Mononuclear cell (primary cell): ENCODE data around the gene S100A8. TPM values are rescaled to one million over a fixed set of nuclear protein-coding genes. Genes with fewer than 3 reads are reported as not detected.
"Not testable (repeated sequence)": the region's sequence is repeated elsewhere in the genome, so short reads cannot be mapped to it uniquely, and the experiment has no call there.

ENCODE experiments used
- H3K27me3 ChIP-seq: 2 replicates; pipeline ENCODE4 v1.6.0; 2011; ENCODE audit warnings: low read length, control low read depth; ENCODE audit not compliant: insufficient read depth
- H3K4me1 ChIP-seq: 2 replicates; pipeline ENCODE4 v1.5.1; 2011; ENCODE audit warnings: mild to moderate bottlenecking, low read length, control low read depth; ENCODE audit not compliant: insufficient read depth
- H3K4me3 ChIP-seq: 2 replicates; pipeline ENCODE4 v1.5.1; 2011; ENCODE audit warnings: mild to moderate bottlenecking, low read length, moderate library complexity
- H3K9me3 ChIP-seq: 2 replicates; pipeline ENCODE4 v1.5.1; 2011; ENCODE audit warnings: low read depth, mild to moderate bottlenecking, control low read depth, low read length
- total RNA-seq: library from RNA; depleted of rRNA; stranded (reverse); fragments of >200 nt; gene quantifications from one replicate; pipeline ENCODE4 v1.2.3, GENCODE V29; 2012

S100A8 gene
- total RNA-seq, 1 donor: 801 TPM

- Histone ChIP-seq H3K4me1 (peaks cover 37% of the 10 kb centered on the region), H3K27me3 (no peaks in the 10 kb centered on the region), H3K9me3 (no peaks in the 10 kb centered on the region), H3K4me3 (no peak overlapping the region)
Measured at GRCh38 chr1:153355445-153356071, 35.3 kb downstream of the S100A8 start.

GRCh38 chr1:153354515-153355193, 36.2 kb downstream of the S100A8 start:
- H3K4me1 ChIP-seq: peaks cover 32% of the 10 kb centered on the region
- no peak overlapping the region for H3K4me3 ChIP-seq
- H3K27me3 ChIP-seq: no peaks in the 10 kb centered on the region
- H3K9me3 ChIP-seq: no peaks in the 10 kb centered on the region

GRCh38 chr1:153353226-153353947, 37.5 kb downstream of the S100A8 start:
- H3K9me3 ChIP-seq: no peaks in the 10 kb centered on the region
- H3K4me3 ChIP-seq: no peak overlapping the region

GRCh38 chr1:153352523-153352922, 38.4 kb downstream of the S100A8 start:
- H3K27me3 ChIP-seq: no peaks in the 10 kb centered on the region

More at GRCh38 chr1:153353226-153353947, 37.5 kb downstream of the S100A8 start:
- Histone ChIP-seq H3K4me1 (peaks cover 34% of the 10 kb centered on the region), H3K27me3 (no peaks in the 10 kb centered on the region)

GRCh38 chr1:153350321-153350957, 40.4 kb downstream of the S100A8 start:
- no peak overlapping the region for H3K4me3 ChIP-seq
- peaks cover 18% of the 10 kb centered on the region for H3K4me1 ChIP-seq
- no peaks in the 10 kb centered on the region for H3K9me3 ChIP-seq
- no peaks in the 10 kb centered on the region for H3K27me3 ChIP-seq

More at GRCh38 chr1:153352523-153352922, 38.4 kb downstream of the S100A8 start:
- Histone ChIP-seq H3K4me3 (no peak overlapping the region), H3K4me1 (peaks cover 26% of the 10 kb centered on the region), H3K9me3 (no peaks in the 10 kb centered on the region)

- Histone ChIP-seq H3K4me3 (no peak overlapping the region), H3K27me3 (no peaks in the 10 kb centered on the region), H3K9me3 (no peaks in the 10 kb centered on the region), H3K4me1 (peaks cover 26% of the 10 kb centered on the region)
Measured at GRCh38 chr1:153349363-153350320, 41.2 kb downstream of the S100A8 start.

- Histone ChIP-seq H3K9me3 (no peaks in the 10 kb centered on the region), H3K4me3 (no peak within 1 kb of the TSS), H3K4me1 (peaks cover 35% of the 10 kb centered on the region), H3K27me3 (no peaks in the 10 kb centered on the region)
Measured at GRCh38 chr1:153348511-153349362, 42.1 kb downstream of the S100A8 start, which contains the start of gene PGLYRP4. Gene PGLYRP4 (minus strand): TSS chr1:153348841. CDS start chr1:153347932, 909 bp downstream.

GRCh38 chr1:153347856-153348255, 43.0 kb downstream of the S100A8 start:
- Histone ChIP-seq H3K4me1 (peaks cover 40% of the 10 kb centered on the region), H3K4me3 (no peak overlapping the region), H3K9me3 (no peaks in the 10 kb centered on the region), H3K27me3 (no peaks in the 10 kb centered on the region)

- peaks cover 40% of the 10 kb centered on the region for H3K4me1 ChIP-seq
- not testable (repeated sequence) for H3K4me3 ChIP-seq, H3K9me3 ChIP-seq, H3K27me3 ChIP-seq
Measured at GRCh38 chr1:153347049-153347448, 43.8 kb downstream of the S100A8 start.

- peaks cover 40% of the 10 kb centered on the region for H3K4me1 ChIP-seq
Measured at GRCh38 chr1:153346077-153346723, 44.7 kb downstream of the S100A8 start.

GRCh38 chr1:153345187-153346076, 45.4 kb downstream of the S100A8 start:
- H3K27me3 ChIP-seq: no peaks in the 10 kb centered on the region
- H3K4me1 ChIP-seq: peaks cover 40% of the 10 kb centered on the region
- H3K4me3 ChIP-seq: no peak overlapping the region
- H3K9me3 ChIP-seq: no peaks in the 10 kb centered on the region

More at GRCh38 chr1:153346077-153346723, 44.7 kb downstream of the S100A8 start:
- H3K27me3 ChIP-seq: no peaks in the 10 kb centered on the region
- no peak overlapping the region for H3K4me3 ChIP-seq
- H3K9me3 ChIP-seq: no peaks in the 10 kb centered on the region

GRCh38 chr1:153344718-153345025, 46.2 kb downstream of the S100A8 start:
- H3K4me1 ChIP-seq: peaks cover 45% of the 10 kb centered on the region
- H3K27me3 ChIP-seq: no peaks in the 10 kb centered on the region
- H3K4me3 ChIP-seq: no peak overlapping the region
- no peaks in the 10 kb centered on the region for H3K9me3 ChIP-seq
